Measurements from ENCODE around the gene PIGH. TPM values are rescaled to one million over a fixed set of nuclear protein-coding genes. Genes with fewer than 3 reads are reported as not detected.

The PIGH gene
- total and polyA plus RNA-seq, 2 experiments from 2014 or later: 64.4 to 75.8 TPM

DNA sequence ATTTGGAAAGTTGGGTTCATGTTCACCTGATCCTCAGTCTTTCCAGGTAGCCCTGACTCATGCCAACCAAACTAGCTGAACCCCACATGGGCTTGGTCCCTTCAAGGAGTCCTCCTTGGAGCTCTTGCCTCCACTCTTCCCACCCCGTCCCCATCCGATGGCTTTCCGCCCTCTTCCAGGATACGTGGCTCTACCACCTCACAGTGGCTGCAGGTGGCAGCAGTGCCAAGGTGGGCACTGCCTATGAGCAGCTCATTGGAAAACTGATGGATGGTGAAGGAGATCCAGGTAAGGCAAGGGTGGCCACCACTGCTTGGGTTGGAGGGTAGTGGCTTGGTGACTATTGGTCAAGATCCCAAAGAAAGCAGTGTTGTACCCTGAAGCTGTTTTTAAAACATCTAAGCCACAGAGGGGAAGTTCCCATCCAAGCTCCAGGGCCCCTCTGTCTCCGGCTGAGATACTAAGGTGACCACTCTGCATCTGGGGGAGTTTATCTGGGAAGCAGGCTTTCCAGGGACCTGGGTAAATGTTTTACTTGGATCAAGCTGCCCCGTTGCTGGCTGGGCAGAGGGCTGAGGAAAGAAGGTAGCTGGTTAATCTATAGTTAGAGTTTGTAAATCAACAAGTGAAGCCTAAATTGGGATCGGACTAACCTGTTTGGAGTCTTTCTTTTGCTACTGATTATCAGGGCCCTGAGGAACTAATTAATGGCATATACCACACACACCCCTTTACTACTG, 23.7 kb downstream of the PIGH start:
- H3K36me3 ChIP-seq (replicated peaks; ENCODE audit: insufficient read depth, low read depth): no peaks in the 10 kb centered on the region
- DNase-seq (ENCODE audit: low spot score): no peak
- TF ChIP-seq EZH2phosphoT487 (IDR thresholded peaks at IDR 0.05; ENCODE audit: low read depth, severe bottlenecking, unreplicated experiment) (no peak), EZH2 (IDR thresholded peaks at IDR 0.05; ENCODE audit: borderline replicate concordance) (no peak)
- TF ChIP-seq, protein P1, sequence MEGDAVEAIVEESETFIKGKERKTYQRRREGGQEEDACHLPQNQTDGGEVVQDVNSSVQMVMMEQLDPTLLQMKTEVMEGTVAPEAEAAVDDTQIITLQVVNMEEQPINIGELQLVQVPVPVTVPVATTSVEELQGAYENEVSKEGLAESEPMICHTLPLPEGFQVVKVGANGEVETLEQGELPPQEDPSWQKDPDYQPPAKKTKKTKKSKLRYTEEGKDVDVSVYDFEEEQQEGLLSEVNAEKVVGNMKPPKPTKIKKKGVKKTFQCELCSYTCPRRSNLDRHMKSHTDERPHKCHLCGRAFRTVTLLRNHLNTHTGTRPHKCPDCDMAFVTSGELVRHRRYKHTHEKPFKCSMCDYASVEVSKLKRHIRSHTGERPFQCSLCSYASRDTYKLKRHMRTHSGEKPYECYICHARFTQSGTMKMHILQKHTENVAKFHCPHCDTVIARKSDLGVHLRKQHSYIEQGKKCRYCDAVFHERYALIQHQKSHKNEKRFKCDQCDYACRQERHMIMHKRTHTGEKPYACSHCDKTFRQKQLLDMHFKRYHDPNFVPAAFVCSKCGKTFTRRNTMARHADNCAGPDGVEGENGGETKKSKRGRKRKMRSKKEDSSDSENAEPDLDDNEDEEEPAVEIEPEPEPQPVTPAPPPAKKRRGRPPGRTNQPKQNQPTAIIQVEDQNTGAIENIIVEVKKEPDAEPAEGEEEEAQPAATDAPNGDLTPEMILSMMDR (IDR thresholded peaks at IDR 0.05; ENCODE audit: poor library complexity): no peak

DNA sequence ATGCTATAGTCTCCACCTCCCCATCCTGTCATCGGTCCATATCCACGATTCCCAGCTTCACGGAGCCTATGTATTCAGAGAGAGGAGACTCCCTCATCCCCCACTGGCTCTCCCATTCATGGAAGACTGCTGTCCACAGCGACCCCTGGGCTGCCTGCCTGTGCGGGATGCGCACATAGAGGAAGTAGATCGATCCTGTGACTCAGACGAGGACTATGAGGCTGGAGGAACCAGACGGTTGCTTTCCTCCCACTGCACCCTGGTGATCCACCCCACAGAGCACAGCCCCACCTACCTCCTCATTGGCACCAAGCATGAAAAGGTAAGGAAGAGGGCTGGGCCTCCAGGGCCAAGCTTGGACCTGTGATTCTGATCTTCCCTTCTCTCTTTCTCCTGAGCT, 24.4 kb downstream of the PIGH start:
- H3K4me1 ChIP-seq (ENCODE audit: insufficient read depth): peaks cover 3% of the 10 kb centered on the region
- no peaks in the 10 kb centered on the region for H4K20me1 ChIP-seq (ENCODE audit: insufficient read depth, poor library complexity, severe bottlenecking)
- H3K4me3 ChIP-seq: no peak overlapping the region
- no peak overlapping the region for H3K27ac ChIP-seq
- no peaks in the 10 kb centered on the region for H3K27me3 ChIP-seq
- no peak for DNase-seq (ENCODE audit: low spot score)
- no peak overlapping the region for H3K4me2 ChIP-seq
- TF ChIP-seq EZH2phosphoT487 (IDR thresholded peaks at IDR 0.05; ENCODE audit: low read depth, severe bottlenecking, unreplicated experiment): no peak
- no peak for TF ChIP-seq EZH2 (IDR thresholded peaks at IDR 0.05; ENCODE audit: borderline replicate concordance)
- TF ChIP-seq, protein P1 (IDR thresholded peaks at IDR 0.05; ENCODE audit: poor library complexity): no peak
- no peaks in the 10 kb centered on the region for H3K79me2 ChIP-seq
- no peak overlapping the region for H2AFZ ChIP-seq
- H3K9me2 ChIP-seq (replicated peaks; ENCODE audit: insufficient read depth): no peaks in the 10 kb centered on the region
- H3K36me3 ChIP-seq (replicated peaks; ENCODE audit: insufficient read depth, low read depth): no peaks in the 10 kb centered on the region
- 88% methylated on average over 9 of the region's 9 CpGs for WGBS (ENCODE audit: low lambda C conversion rate, missing lambda C conversion rate)
- no peaks in the 10 kb centered on the region for H3K9me3 ChIP-seq (ENCODE audit: low read depth)

More for the DNA sequence above, 23.7 kb downstream of the PIGH start:
- Histone ChIP-seq H3K9me3 (ENCODE audit: low read depth) (no peaks in the 10 kb centered on the region), H3K4me1 (ENCODE audit: insufficient read depth) (peaks cover 10% of the 10 kb centered on the region), H3K79me2 (no peaks in the 10 kb centered on the region), H3K4me2 (no peak overlapping the region), H3K27ac (no peak overlapping the region), H3K4me3 (no peak overlapping the region), H3K27me3 (no peaks in the 10 kb centered on the region), H4K20me1 (ENCODE audit: insufficient read depth, poor library complexity, severe bottlenecking) (no peaks in the 10 kb centered on the region), H3K9me2 (replicated peaks; ENCODE audit: insufficient read depth) (no peaks in the 10 kb centered on the region), H2AFZ (no peak overlapping the region)
- 84% methylated on average over 7 of the region's 7 CpGs for WGBS (ENCODE audit: low lambda C conversion rate, missing lambda C conversion rate)

DNA sequence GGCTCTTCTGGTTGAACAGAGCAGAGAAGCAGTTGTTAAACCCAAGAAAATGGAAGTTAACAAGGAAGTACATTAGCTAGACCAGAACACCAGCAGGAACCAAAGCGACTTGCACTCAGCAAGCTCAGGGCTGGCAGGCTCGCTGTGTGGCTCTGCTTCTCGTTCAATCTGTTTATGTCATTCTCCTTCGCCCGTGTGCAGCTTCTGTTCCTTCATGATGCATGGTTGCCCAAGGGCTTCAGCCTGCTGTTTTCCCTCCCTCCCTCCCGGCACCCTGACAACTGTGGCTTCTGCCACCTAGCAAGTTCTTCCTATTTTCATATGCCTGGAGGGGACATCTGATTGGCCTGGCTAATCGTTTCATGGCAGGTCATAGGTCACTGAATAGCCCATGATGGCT, 25.3 kb downstream of the PIGH start:
- Histone ChIP-seq H3K36me3 (replicated peaks; ENCODE audit: insufficient read depth, low read depth) (no peaks in the 10 kb centered on the region), H3K79me2 (no peaks in the 10 kb centered on the region), H3K27ac (no peak overlapping the region), H3K27me3 (no peaks in the 10 kb centered on the region), H3K4me1 (ENCODE audit: insufficient read depth) (no peaks in the 10 kb centered on the region), H3K9me3 (ENCODE audit: low read depth) (no peaks in the 10 kb centered on the region), H3K4me2 (no peak overlapping the region), H2AFZ (no peak overlapping the region), H4K20me1 (ENCODE audit: insufficient read depth, poor library complexity, severe bottlenecking) (no peaks in the 10 kb centered on the region), H3K4me3 (no peak overlapping the region), H3K9me2 (replicated peaks; ENCODE audit: insufficient read depth) (no peaks in the 10 kb centered on the region)
- DNase-seq (ENCODE audit: low spot score): no peak
- no peak for TF ChIP-seq EZH2 (IDR thresholded peaks at IDR 0.05; ENCODE audit: borderline replicate concordance)
- TF ChIP-seq EZH2phosphoT487 (IDR thresholded peaks at IDR 0.05; ENCODE audit: low read depth, severe bottlenecking, unreplicated experiment): no peak
- TF ChIP-seq, protein P1 (IDR thresholded peaks at IDR 0.05; ENCODE audit: poor library complexity): no peak
- 68% methylated on average over 7 of the region's 7 CpGs for WGBS (ENCODE audit: low lambda C conversion rate, missing lambda C conversion rate)

All from hepatocyte (in vitro differentiated cells).